ENCODE results near the gene OR6A2.

Gene OR6A2

GRCh38 chr11:6833356-6833755 is 33.9 kb upstream of the OR6A2 start:
- Mint-ChIP-seq H3K4me1 (no peaks in the 10 kb centered on the region), H3K4me3 (no peak overlapping the region), H3K36me3 (ENCODE audit: low read depth) (no peaks in the 10 kb centered on the region), H3K27me3 (ENCODE audit: low read depth) (no peaks in the 10 kb centered on the region), H3K27ac (peak overlapping the region in 1 of 3 experiments; percentile 57), H3K9me3 (no peaks in the 10 kb centered on the region)
- TF ChIP-seq CTCF (IDR thresholded peaks at IDR 0.05; ENCODE audit: unreplicated experiment in 3 of 3): no peak

GRCh38 chr11:6828103-6828502 is 28.6 kb upstream of the OR6A2 start:
- Mint-ChIP-seq H3K9me3 (no peaks in the 10 kb centered on the region), H3K36me3 (ENCODE audit: low read depth) (no peaks in the 10 kb centered on the region), H3K27me3 (ENCODE audit: low read depth) (no peaks in the 10 kb centered on the region), H3K4me3 (no peak overlapping the region), H3K27ac (no peak overlapping the region), H3K4me1 (no peaks in the 10 kb centered on the region)
- TF ChIP-seq CTCF (IDR thresholded peaks at IDR 0.05; ENCODE audit: unreplicated experiment in 3 of 3): no peak

- Mint-ChIP-seq H3K9me3 (no peaks in the 10 kb centered on the region), H3K27ac (no peak overlapping the region), H3K36me3 (ENCODE audit: low read depth) (no peaks in the 10 kb centered on the region), H3K4me1 (no peaks in the 10 kb centered on the region), H3K27me3 (ENCODE audit: low read depth) (no peaks in the 10 kb centered on the region), H3K4me3 (no peak overlapping the region)
- TF ChIP-seq CTCF (IDR thresholded peaks at IDR 0.05; ENCODE audit: unreplicated experiment in 3 of 3): no peak
These were observed 25.8 kb upstream of the OR6A2 start for GRCh38 chr11:6825231-6825744.

- Mint-ChIP-seq H3K4me1 (no peaks in the 10 kb centered on the region), H3K27ac (no peak overlapping the region), H3K9me3 (no peaks in the 10 kb centered on the region), H3K27me3 (ENCODE audit: low read depth) (no peaks in the 10 kb centered on the region), H3K36me3 (ENCODE audit: low read depth) (no peaks in the 10 kb centered on the region), H3K4me3 (no peak overlapping the region)
- TF ChIP-seq CTCF (IDR thresholded peaks at IDR 0.05; ENCODE audit: unreplicated experiment in 3 of 3): no peak
These were observed 24.8 kb upstream of the OR6A2 start for GRCh38 chr11:6824136-6824823.

- Mint-ChIP-seq H3K4me3 (no peak overlapping the region), H3K4me1 (no peaks in the 10 kb centered on the region), H3K36me3 (ENCODE audit: low read depth) (no peaks in the 10 kb centered on the region), H3K27me3 (ENCODE audit: low read depth) (no peaks in the 10 kb centered on the region), H3K27ac (no peak overlapping the region), H3K9me3 (no peaks in the 10 kb centered on the region)
- no peak for TF ChIP-seq CTCF (IDR thresholded peaks at IDR 0.05; ENCODE audit: unreplicated experiment in 3 of 3)
These were observed 19.5 kb upstream of the OR6A2 start for GRCh38 chr11:6818967-6819366.

GRCh38 chr11:6817694-6818093 is 18.2 kb upstream of the OR6A2 start:
- Mint-ChIP-seq H3K36me3 (ENCODE audit: low read depth) (no peaks in the 10 kb centered on the region), H3K9me3 (no peaks in the 10 kb centered on the region), H3K27ac (no peak overlapping the region), H3K4me1 (no peaks in the 10 kb centered on the region), H3K27me3 (ENCODE audit: low read depth) (no peaks in the 10 kb centered on the region), H3K4me3 (no peak overlapping the region)
- no peak for TF ChIP-seq CTCF (IDR thresholded peaks at IDR 0.05; ENCODE audit: unreplicated experiment in 3 of 3)

Measured in nephron (organoid).